ENCODE results near the gene LMBR1. TPM values are rescaled to one million over a fixed set of nuclear protein-coding genes. Genes with fewer than 3 reads are reported as not detected.
A peak's percentile ranks its signal among the peaks of the same experiment; 100 is the strongest.
"Not testable (repeated sequence)": the region's sequence is repeated elsewhere in the genome, so short reads cannot be mapped to it uniquely, and the experiment has no call there.

The LMBR1 gene
- total RNA-seq, 3 donors from 2014 or later = 31.8 to 37.4 (median 36.2) TPM

GRCh38 chr7:156657681-156658080 is 235.3 kb downstream of the LMBR1 start:
- Mint-ChIP-seq H3K4me3 (no peak overlapping the region), H3K4me1 (ENCODE audit: low read depth) (no peaks in the 10 kb centered on the region), H3K27me3 (ENCODE audit: low read depth) (peaks cover 7% of the 10 kb centered on the region), H3K9me3 (no peaks in the 10 kb centered on the region), H3K36me3 (ENCODE audit: insufficient read depth) (no peaks in the 10 kb centered on the region)
- ATAC-seq (no peak), DNase-seq (no peak)

GRCh38 chr7:156656598-156656997 is 236.4 kb downstream of the LMBR1 start:
- Mint-ChIP-seq H3K4me1 (ENCODE audit: low read depth) (no peaks in the 10 kb centered on the region), H3K4me3 (no peak overlapping the region), H3K27me3 (ENCODE audit: low read depth) (peaks cover 14% of the 10 kb centered on the region), H3K36me3 (ENCODE audit: insufficient read depth) (no peaks in the 10 kb centered on the region), H3K9me3 (no peaks in the 10 kb centered on the region)
- ATAC-seq (no peak), DNase-seq (no peak)

- H3K4me3 Mint-ChIP-seq = no peak overlapping the region
- no peak for ATAC-seq
- no peaks in the 10 kb centered on the region for H3K9me3 Mint-ChIP-seq
- DNase-seq = no peak
- no peaks in the 10 kb centered on the region for H3K4me1 Mint-ChIP-seq (ENCODE audit: low read depth)
- H3K36me3 Mint-ChIP-seq (ENCODE audit: insufficient read depth) = no peaks in the 10 kb centered on the region
- H3K27me3 Mint-ChIP-seq (ENCODE audit: low read depth) = peaks cover 17% of the 10 kb centered on the region
These were observed 237.0 kb downstream of the LMBR1 start for GRCh38 chr7:156655983-156656382.

GRCh38 chr7:156655251-156655650 is 237.7 kb downstream of the LMBR1 start:
- Mint-ChIP-seq H3K4me1 (ENCODE audit: low read depth) (no peaks in the 10 kb centered on the region), H3K27me3 (ENCODE audit: low read depth) (peaks cover 24% of the 10 kb centered on the region), H3K4me3 (no peak overlapping the region)

GRCh38 chr7:156654511-156655234 is 238.3 kb downstream of the LMBR1 start:
- no peak for ATAC-seq
- Mint-ChIP-seq H3K9me3 (no peaks in the 10 kb centered on the region), H3K4me3 (no peak overlapping the region), H3K4me1 (ENCODE audit: low read depth) (no peaks in the 10 kb centered on the region), H3K36me3 (ENCODE audit: insufficient read depth) (no peaks in the 10 kb centered on the region), H3K27me3 (ENCODE audit: low read depth) (peaks cover 30% of the 10 kb centered on the region)
- no peak for DNase-seq

More at GRCh38 chr7:156655251-156655650, 237.7 kb downstream of the LMBR1 start:
- ATAC-seq = no peak
- H3K36me3 Mint-ChIP-seq (ENCODE audit: insufficient read depth) = no peaks in the 10 kb centered on the region
- no peaks in the 10 kb centered on the region for H3K9me3 Mint-ChIP-seq
- DNase-seq = no peak

- no peaks in the 10 kb centered on the region for H3K4me1 Mint-ChIP-seq (ENCODE audit: low read depth)
- H3K4me3 Mint-ChIP-seq = no peak overlapping the region
- ATAC-seq (no peak), DNase-seq (no peak)
- H3K36me3 Mint-ChIP-seq (ENCODE audit: insufficient read depth) = no peaks in the 10 kb centered on the region
- H3K27me3 Mint-ChIP-seq (ENCODE audit: low read depth) = peaks cover 42% of the 10 kb centered on the region
- no peaks in the 10 kb centered on the region for H3K9me3 Mint-ChIP-seq
These were observed 240.0 kb downstream of the LMBR1 start for GRCh38 chr7:156652886-156653568.

- Mint-ChIP-seq H3K9me3 (no peaks in the 10 kb centered on the region), H3K4me3 (no peak overlapping the region), H3K36me3 (ENCODE audit: insufficient read depth) (no peaks in the 10 kb centered on the region), H3K4me1 (ENCODE audit: low read depth) (no peaks in the 10 kb centered on the region), H3K27me3 (ENCODE audit: low read depth) (peaks cover 49% of the 10 kb centered on the region)
- no peak for DNase-seq
- no peak for ATAC-seq
These were observed 241.5 kb downstream of the LMBR1 start for GRCh38 chr7:156651474-156651873.

- Mint-ChIP-seq H3K27me3 (ENCODE audit: low read depth) (peaks cover 49% of the 10 kb centered on the region), H3K36me3 (ENCODE audit: insufficient read depth) (no peaks in the 10 kb centered on the region), H3K9me3 (no peaks in the 10 kb centered on the region), H3K4me3 (no peak overlapping the region), H3K4me1 (ENCODE audit: low read depth) (no peaks in the 10 kb centered on the region)
- DNase-seq = no peak
- ATAC-seq = no peak
These were observed 242.9 kb downstream of the LMBR1 start for GRCh38 chr7:156650042-156650441.

- H3K36me3 Mint-ChIP-seq (ENCODE audit: insufficient read depth); H3K9me3 Mint-ChIP-seq; DNase-seq; H3K4me1 Mint-ChIP-seq (ENCODE audit: low read depth); H3K4me3 Mint-ChIP-seq; ATAC-seq: not testable (repeated sequence)
- H3K27me3 Mint-ChIP-seq (ENCODE audit: low read depth) = peaks cover 45% of the 10 kb centered on the region
These were observed 245.7 kb downstream of the LMBR1 start for GRCh38 chr7:156647330-156647729.

- Mint-ChIP-seq H3K4me3 (no peak overlapping the region), H3K4me1 (ENCODE audit: low read depth) (peaks cover 11% of the 10 kb centered on the region), H3K27me3 (ENCODE audit: low read depth) (peaks cover 18% of the 10 kb centered on the region), H3K9me3 (peaks cover 4% of the 10 kb centered on the region), H3K36me3 (ENCODE audit: insufficient read depth) (no peaks in the 10 kb centered on the region)
- DNase-seq (no peak), ATAC-seq (no peak)
These were observed 250.5 kb downstream of the LMBR1 start for GRCh38 chr7:156642306-156643045.

GRCh38 chr7:156640949-156641485 is 252.0 kb downstream of the LMBR1 start:
- H3K27me3 Mint-ChIP-seq (ENCODE audit: low read depth) = peaks cover 17% of the 10 kb centered on the region
- peaks cover 8% of the 10 kb centered on the region for H3K9me3 Mint-ChIP-seq
- DNase-seq (peak; percentile 24), ATAC-seq (peak; percentile 58 to 63)
- H3K36me3 Mint-ChIP-seq (ENCODE audit: insufficient read depth) = no peaks in the 10 kb centered on the region
- peak overlapping the region; percentile 82 for H3K4me3 Mint-ChIP-seq
- peaks cover 11% of the 10 kb centered on the region for H3K4me1 Mint-ChIP-seq (ENCODE audit: low read depth)

GRCh38 chr7:156640257-156640948 is 252.6 kb downstream of the LMBR1 start, which contains the start of gene RNF32:
Gene RNF32, plus strand, starts transcription at chr7:156640774. Its CDS starts 3,104 bp downstream, at chr7:156643878.
- peak; percentile 95 for DNase-seq
- Mint-ChIP-seq H3K36me3 (ENCODE audit: insufficient read depth) (no peaks in the 10 kb centered on the region), H3K4me1 (ENCODE audit: low read depth) (peaks cover 11% of the 10 kb centered on the region), H3K9me3 (peaks cover 8% of the 10 kb centered on the region), H3K4me3 (peak within 1 kb of the TSS; percentile 82), H3K27me3 (ENCODE audit: low read depth) (peaks cover 18% of the 10 kb centered on the region)
- peak; percentile 88 to 90 for ATAC-seq

- Mint-ChIP-seq H3K36me3 (ENCODE audit: insufficient read depth) (no peaks in the 10 kb centered on the region), H3K27me3 (ENCODE audit: low read depth) (peaks cover 18% of the 10 kb centered on the region), H3K4me3 (peak overlapping the region; percentile 75), H3K9me3 (peaks cover 8% of the 10 kb centered on the region), H3K4me1 (ENCODE audit: low read depth) (peaks cover 11% of the 10 kb centered on the region)
- DNase-seq (no peak), ATAC-seq (peak in 1 of 2 donors; percentile 6)
These were observed 253.3 kb downstream of the LMBR1 start for GRCh38 chr7:156639426-156640256.

Measured in activated T-cell treated with anti-CD3 and anti-CD28 coated beads, Interleukin-2, amount 50 U/mL, for 4 hours (primary cell).